GM19468 (cell line): Measurements from ENCODE around the gene PPP1R1C.
A peak's percentile ranks its signal among the peaks of the same experiment; 100 is the strongest.
"Not testable (repeated sequence)": the region's sequence is repeated elsewhere in the genome, so short reads cannot be mapped to it uniquely, and the experiment has no call there.

Source experiments
- ATAC-seq: cut with Tn5 transposase; IDR thresholded peaks from one replicate; pipeline ENCODE4 v1.9.1; 2021; ENCODE audit warnings: mild to moderate bottlenecking, moderate library complexity, moderate number of reproducible peaks; ENCODE audit not compliant: unreplicated experiment; ENCODE audit errors: extremely low read depth

The PPP1R1C gene, protein sequence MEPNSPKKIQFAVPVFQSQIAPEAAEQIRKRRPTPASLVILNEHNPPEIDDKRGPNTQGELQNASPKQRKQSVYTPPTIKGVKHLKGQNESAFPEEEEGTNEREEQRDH

GRCh38 chr2:181985632-181986205, at the start of gene PPP1R1C:
PPP1R1C (plus strand) TSS chr2:181985853; CDS start chr2:181986111, 258 bp downstream.
- no peak for ATAC-seq

- ATAC-seq, result no peak
These were observed 48.2 kb upstream of the PPP1R1C start for GRCh38 chr2:181937473-181937872.

GRCh38 chr2:181943411-181944124, 42.1 kb upstream of the PPP1R1C start:
- ATAC-seq, result no peak

DNA sequence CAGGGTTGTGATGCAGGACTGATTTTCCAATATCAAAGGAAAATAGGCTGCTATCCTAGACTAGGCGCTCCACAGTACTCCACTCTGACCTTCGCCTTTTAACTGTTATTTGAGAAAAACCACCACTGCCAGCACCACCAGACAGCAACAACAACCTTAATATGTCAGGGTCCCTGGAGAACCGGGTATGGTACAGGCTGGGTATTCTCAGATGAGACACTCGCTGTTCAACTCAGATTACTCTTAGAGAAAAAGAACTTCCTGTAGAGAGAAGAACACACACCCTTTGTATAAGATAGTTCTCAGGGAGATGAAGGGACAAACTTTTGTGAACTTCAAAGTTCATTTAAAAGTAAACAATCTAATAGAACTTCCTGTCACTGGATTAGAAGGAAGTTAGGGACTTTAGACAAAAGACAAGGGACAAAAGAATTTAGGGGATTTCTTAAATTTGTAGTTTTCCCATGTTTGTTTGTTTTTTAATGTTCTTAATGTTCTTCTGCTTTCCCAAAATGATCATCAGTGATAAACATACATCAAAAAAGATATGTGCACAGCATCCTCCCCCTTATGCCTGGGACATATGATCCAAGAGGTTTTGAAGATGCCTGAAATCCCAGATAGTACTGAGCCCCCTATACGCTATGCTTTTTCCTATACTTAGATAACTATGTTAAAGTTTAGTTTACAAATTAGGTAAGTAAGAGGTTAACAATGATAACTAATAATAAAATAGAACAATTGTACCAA, 41.3 kb upstream of the PPP1R1C start:
- ATAC-seq, result no peak

DNA sequence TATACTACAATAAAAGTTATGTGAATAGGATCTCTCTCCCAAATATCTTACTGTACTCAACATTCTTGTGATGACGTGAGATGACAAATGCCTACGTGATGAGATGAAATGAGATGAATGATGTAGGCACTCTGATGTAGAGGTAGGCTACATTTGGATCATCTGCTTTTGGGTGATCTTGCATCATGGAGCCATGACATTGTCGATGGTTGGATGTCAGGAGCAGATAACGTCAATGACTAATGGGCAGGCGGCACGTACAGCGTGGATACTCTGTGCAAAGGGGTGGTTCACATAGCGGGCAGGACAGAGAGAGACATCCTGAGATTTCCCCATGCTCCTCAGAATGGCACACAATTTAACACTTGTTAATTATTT, 40.8 kb upstream of the PPP1R1C start:
- no peak for ATAC-seq

DNA sequence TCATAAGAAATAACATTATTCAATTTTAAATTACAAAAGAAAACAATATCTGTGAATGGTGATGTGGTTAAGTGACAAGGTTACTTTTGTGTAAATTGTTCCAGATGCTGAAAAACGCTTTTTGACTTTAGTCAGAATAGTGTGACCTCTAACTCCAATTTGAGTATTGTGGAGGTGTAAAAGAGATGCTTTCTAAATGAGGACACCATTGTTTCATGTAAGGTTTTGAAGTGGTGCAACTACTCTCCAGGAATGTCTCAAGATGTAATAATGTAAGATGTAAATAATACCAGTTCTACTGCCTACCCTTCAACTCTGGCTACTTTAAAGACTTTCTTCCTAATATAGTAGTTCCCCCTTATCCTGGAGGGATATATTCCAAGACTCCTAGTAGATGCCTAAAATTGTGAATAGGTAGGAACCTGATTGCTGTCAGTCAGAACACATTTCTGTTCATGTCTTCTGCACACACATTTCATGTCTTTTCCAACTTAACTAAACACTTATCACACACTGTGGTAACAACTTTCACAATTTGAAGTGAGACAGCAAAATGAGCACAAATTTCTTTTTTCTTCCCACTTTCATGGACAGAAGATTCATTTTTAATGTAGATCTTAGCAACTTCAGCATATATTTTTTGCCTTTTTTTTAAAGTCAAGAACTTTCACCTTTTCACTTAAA, 39.1 kb upstream of the PPP1R1C start:
- ATAC-seq, result no peak

DNA sequence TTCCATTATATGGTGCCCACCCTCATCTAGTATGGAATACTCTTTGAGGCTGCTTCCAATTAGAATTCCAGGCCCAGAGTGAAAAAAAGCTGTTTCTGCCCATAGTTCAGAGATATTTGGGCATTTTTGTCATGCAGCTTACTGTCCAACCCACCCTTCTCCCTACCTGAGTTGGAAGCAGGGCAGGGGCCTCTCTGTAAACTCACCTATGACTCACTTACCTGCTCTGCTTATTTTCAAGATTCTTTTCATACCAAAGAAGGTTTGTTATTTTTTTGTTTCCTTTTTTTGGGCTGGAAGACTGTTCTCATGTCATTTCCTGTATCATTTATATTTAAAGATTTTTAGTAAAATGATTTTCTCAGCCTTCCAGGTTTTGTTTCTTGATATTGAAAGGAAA, 38.4 kb upstream of the PPP1R1C start:
- no peak for ATAC-seq

GRCh38 chr2:181948227-181948626, 37.4 kb upstream of the PPP1R1C start:
- ATAC-seq, result no peak

DNA sequence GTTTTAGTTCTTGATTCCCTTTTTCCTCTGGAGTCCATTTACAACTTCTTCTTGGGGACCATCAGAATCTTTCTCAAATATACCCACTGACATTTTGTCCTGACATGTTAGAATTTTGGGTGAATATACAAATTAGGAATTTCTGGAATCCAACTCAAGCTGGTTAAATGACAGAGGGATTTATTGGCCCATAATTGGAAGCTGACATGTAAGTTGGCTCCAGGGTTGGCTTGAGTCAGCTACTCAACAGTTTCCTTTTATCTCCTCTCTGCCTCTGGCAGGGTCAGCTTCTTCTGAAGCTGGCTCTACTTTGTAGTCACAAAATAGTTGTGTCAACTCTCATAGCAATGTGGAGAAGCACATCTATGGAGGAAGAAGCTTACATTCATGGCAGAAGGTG, 36.6 kb upstream of the PPP1R1C start:
- ATAC-seq, result no peak

DNA sequence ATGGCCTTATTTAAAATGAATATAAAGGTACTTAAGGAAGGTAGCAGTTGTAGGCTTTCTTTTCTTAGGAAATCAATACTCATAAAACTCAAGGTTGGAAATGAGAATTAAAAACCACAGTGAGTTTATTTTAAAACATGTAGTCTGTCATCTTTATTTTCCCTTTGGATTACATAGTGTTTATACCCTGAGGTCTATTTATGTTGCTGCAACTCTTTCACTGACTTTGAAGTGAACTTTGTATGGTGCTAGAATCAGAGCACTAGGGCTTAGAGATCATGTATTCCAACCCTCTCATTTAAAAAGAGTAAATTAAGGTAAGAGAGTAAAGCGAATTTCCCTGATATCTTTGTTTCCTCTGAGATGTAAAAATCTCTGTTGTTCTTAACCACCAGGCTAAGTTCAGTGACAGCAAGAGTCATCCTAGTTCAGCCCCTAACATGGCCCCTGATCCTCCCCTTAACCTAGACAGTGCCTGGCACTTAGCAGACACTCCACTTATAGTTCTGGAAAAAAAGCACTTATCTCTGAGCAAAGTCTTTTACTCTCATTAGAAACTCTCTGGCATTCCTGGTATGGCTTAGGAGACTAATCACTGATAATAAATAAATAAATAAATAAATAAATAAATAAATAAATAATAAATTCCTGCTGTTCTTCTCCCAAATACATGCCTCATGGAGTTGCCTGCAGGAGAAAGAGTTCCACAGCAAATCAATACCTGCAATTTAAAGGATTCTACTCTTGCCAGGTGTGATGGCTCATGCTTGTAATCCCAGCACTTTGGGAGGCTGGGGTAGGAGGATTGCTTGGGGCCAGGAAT, 33.0 kb upstream of the PPP1R1C start:
- ATAC-seq, result no peak

GRCh38 chr2:181953881-181954537, 31.6 kb upstream of the PPP1R1C start:
- peak; percentile 77 for ATAC-seq

DNA sequence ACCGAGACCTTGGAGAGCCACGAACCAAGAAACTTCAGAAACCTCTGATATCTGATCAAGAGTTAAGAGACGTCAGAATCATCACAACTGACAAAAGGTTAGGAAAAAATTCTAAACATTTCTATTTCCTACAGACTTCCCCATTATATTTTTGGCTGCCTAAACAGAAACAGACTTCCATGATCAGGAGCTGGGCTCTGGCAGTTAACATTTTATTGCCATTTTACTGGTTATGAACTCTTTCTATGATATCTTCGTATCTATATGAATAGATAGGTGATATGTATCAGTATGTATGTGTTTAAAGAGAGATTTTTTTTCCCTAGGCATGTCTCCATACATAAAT, 31.1 kb upstream of the PPP1R1C start:
- no peak for ATAC-seq

- no peak for ATAC-seq
These were observed 30.6 kb upstream of the PPP1R1C start for GRCh38 chr2:181955010-181955409.

DNA sequence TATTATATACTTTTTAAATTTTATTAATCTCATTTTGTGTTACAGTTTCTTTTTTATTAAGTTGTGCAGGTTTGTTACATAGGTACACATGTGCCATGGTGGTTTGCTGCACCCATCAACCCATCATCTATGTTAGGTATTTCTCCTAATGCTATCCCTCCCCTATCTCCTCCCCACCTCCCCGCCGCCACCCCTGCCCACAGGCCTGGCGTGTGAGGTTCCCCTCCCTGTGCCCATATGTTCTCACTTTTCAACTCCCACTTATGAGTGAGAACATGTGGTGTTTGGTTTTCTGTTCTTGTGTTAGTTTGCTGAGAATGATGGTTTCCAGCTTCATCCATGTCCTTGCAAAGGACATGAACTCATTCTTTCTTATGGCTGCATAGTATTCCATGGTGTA, 29.8 kb upstream of the PPP1R1C start:
- ATAC-seq, result not testable (repeated sequence)

- ATAC-seq, result no peak
These were observed 28.0 kb upstream of the PPP1R1C start for GRCh38 chr2:181957668-181958067.

- ATAC-seq, result no peak
These were observed 26.9 kb upstream of the PPP1R1C start for GRCh38 chr2:181958726-181959125.

- ATAC-seq, result no peak
These were observed 26.1 kb upstream of the PPP1R1C start for GRCh38 chr2:181959508-181959907.

- not testable (repeated sequence) for ATAC-seq
These were observed 24.5 kb upstream of the PPP1R1C start for GRCh38 chr2:181961167-181961566.

- ATAC-seq, result no peak
These were observed 23.5 kb upstream of the PPP1R1C start for GRCh38 chr2:181962142-181962541.
